H1 (cell line): ENCODE measurements around the gene DRC3. TPM values are rescaled to one million over a fixed set of nuclear protein-coding genes. Genes with fewer than 3 reads are reported as not detected.

Experiments
- CTCF ChIA-PET: fragments of 300-600 bp; sonication (Branson Sonifier 250); formaldehyde crosslinking; loops from one replicate; lab custom pipeline; 2021; ENCODE audit not compliant: partially characterized antibody; lab: Charles Lee
- POLR2A ChIA-PET: fragments of 300-600 bp; sonication (Branson Sonifier 250); formaldehyde crosslinking; loops from one replicate; lab custom pipeline; 2021; ENCODE audit warnings: inconsistent platforms; ENCODE audit not compliant: partially characterized antibody; lab: Charles Lee
- DNase-seq, 2 experiments: peaks; one replicate each; pipeline versions ENCODE4 v3.0.0 to v3.0.0-alpha.2; 2010 to 2022; ENCODE audit warnings: low spot score in 2 of 2, low read depth in 1 of 2, mixed read lengths in 1 of 2
- FAIRE-seq: peaks from 2 replicates; lab custom pipeline; 2011; peaks lifted over from hg19 to GRCh38; lab: Jason Lieb, UNC
- H2AFZ ChIP-seq: 2 replicates; pipeline ENCODE4 v1.8.1; 2012; ENCODE audit warnings: low read length, inconsistent platforms
- H2AK5ac ChIP-seq: 2 replicates; pipeline ENCODE4 v1.6.1; 2013; ENCODE audit warnings: low read depth, low read length
- H2BK120ac ChIP-seq: replicated peaks from 2 replicates; pipeline ENCODE3; 2013; ENCODE audit warnings: low read depth, low read length, inconsistent platforms
- H2BK12ac ChIP-seq: 2 replicates; pipeline ENCODE4 v1.6.1; 2013; ENCODE audit warnings: low read depth, low read length
- H2BK15ac ChIP-seq: 2 replicates; pipeline ENCODE4 v1.6.1; 2013; ENCODE audit warnings: low read length
- H2BK20ac ChIP-seq: 2 replicates; pipeline ENCODE4 v1.6.1; 2013; ENCODE audit warnings: low read length
- H2BK5ac ChIP-seq: 2 replicates; pipeline ENCODE4 v1.6.1; 2013; ENCODE audit warnings: low read depth, low read length
- H3K14ac ChIP-seq: 2 replicates; pipeline ENCODE4 v1.6.1; 2013; ENCODE audit warnings: inconsistent platforms; ENCODE audit not compliant: insufficient read length
- H3K18ac ChIP-seq: 2 replicates; pipeline ENCODE4 v1.6.1; 2013; ENCODE audit warnings: low read length; ENCODE audit errors: extremely low read depth
- H3K23ac ChIP-seq: 2 replicates; pipeline ENCODE4 v1.6.1; 2013; ENCODE audit warnings: inconsistent platforms; ENCODE audit not compliant: insufficient read length
- H3K23me2 ChIP-seq: 2 replicates; pipeline ENCODE4 v1.6.1; 2013; ENCODE audit warnings: low read depth, low read length
- H3K27ac ChIP-seq: 2 replicates; pipeline ENCODE4 v1.6.1; 2011; ENCODE audit warnings: low read depth, low read length, inconsistent platforms
- H3K27me3 ChIP-seq, 4 experiments: replicated peaks in 1 of 4; 1 replicate in 1 of 4; 2 replicates in 3 of 4; pipeline versions ENCODE4 v1.6.1 to v1.8.1; 2011 to 2013; ENCODE audit warnings: low read length in 3 of 4, mild to moderate bottlenecking in 3 of 4, inconsistent platforms in 2 of 4, mixed read lengths in 2 of 4, moderate library complexity in 1 of 4; ENCODE audit not compliant: control insufficient read depth in 3 of 4, insufficient read depth in 3 of 4; ENCODE audit errors: extremely low read depth in 1 of 4
- H3K36me3 ChIP-seq, 4 experiments: 2 replicates each; pipeline versions ENCODE4 v1.6.1 to v1.8.1; 2011 to 2013; ENCODE audit warnings: mild to moderate bottlenecking in 4 of 4, low read length in 3 of 4, moderate library complexity in 2 of 4, control low read depth in 1 of 4, inconsistent platforms in 1 of 4; ENCODE audit not compliant: insufficient read depth in 4 of 4, control insufficient read depth in 2 of 4
- H3K4ac ChIP-seq: replicated peaks from 2 replicates; pipeline ENCODE3; 2013; ENCODE audit warnings: low read length, low read depth, mixed read lengths, inconsistent platforms; ENCODE audit not compliant: insufficient read length
- H3K4me1 ChIP-seq, 4 experiments: replicated peaks in 1 of 4; 1 replicate in 1 of 4; 2 replicates in 3 of 4; pipeline versions ENCODE4 v1.6.1 to v1.8.1; 2011 to 2013; ENCODE audit warnings: low read length in 3 of 4, inconsistent platforms in 2 of 4, mixed read lengths in 1 of 4; ENCODE audit not compliant: insufficient read depth in 4 of 4, control insufficient read depth in 3 of 4
- H3K4me2 ChIP-seq, 2 experiments: 2 replicates each; pipeline versions ENCODE4 v1.6.1 to v1.8.1; 2011 to 2013; ENCODE audit warnings: low read depth in 2 of 2, low read length in 2 of 2, control low read depth in 1 of 2, inconsistent platforms in 1 of 2, mild to moderate bottlenecking in 1 of 2; ENCODE audit not compliant: insufficient read depth in 1 of 2
- H3K4me3 ChIP-seq, 4 experiments: fragments of 200-600, 300-600 bp in 1 of 4; sonication (generic), shearing (Covaris generic), sonication (Bioruptor Twin) in 1 of 4; 2 replicates each; pipeline versions ENCODE4 v1.5.1 to v1.8.1; 2011 to 2016; ENCODE audit warnings: low read length in 4 of 4, low read depth in 3 of 4, control low read depth in 2 of 4, inconsistent platforms in 2 of 4, mild to moderate bottlenecking in 2 of 4, mixed read lengths in 1 of 4, moderate library complexity in 1 of 4; ENCODE audit not compliant: insufficient read depth in 2 of 4; ENCODE audit errors: extremely low read depth in 1 of 4
- H3K56ac ChIP-seq: replicated peaks from 2 replicates; pipeline ENCODE3; 2013; ENCODE audit warnings: low read depth, mild to moderate bottlenecking, mixed read lengths, low read length, inconsistent platforms; ENCODE audit not compliant: insufficient read length
- H3K79me1 ChIP-seq: 2 replicates; pipeline ENCODE4 v1.6.1; 2013; ENCODE audit warnings: low read depth, low read length, control low read depth
- H3K79me2 ChIP-seq, 2 experiments: 2 replicates each; pipeline versions ENCODE4 v1.6.1 to v1.8.1; 2012 to 2013; ENCODE audit warnings: low read length in 2 of 2, mild to moderate bottlenecking in 2 of 2, inconsistent platforms in 1 of 2; ENCODE audit not compliant: insufficient read depth in 2 of 2, control insufficient read depth in 1 of 2
- H3K9ac ChIP-seq, 4 experiments: replicated peaks in 1 of 4; 1 replicate in 1 of 4; 2 replicates in 3 of 4; pipeline versions ENCODE4 v1.6.1 to v1.8.1; 2011 to 2013; ENCODE audit warnings: low read depth in 3 of 4, low read length in 3 of 4, control low read depth in 2 of 4, mild to moderate bottlenecking in 2 of 4, moderate library complexity in 2 of 4, inconsistent platforms in 1 of 4; ENCODE audit errors: extremely low read depth in 1 of 4
- H3K9me3 ChIP-seq, 2 experiments: 2 replicates each; pipeline versions ENCODE4 v1.6.1 to v1.8.1; 2012 to 2013; ENCODE audit warnings: mild to moderate bottlenecking in 2 of 2, moderate library complexity in 2 of 2, control low read depth in 1 of 2, inconsistent platforms in 1 of 2, low read depth in 1 of 2, low read length in 1 of 2, mixed read lengths in 1 of 2; ENCODE audit not compliant: insufficient read depth in 2 of 2
- H4K20me1 ChIP-seq, 2 experiments: replicated peaks in 1 of 2; 2 replicates each; pipeline versions ENCODE3 to v1.8.1; 2011 to 2013; ENCODE audit warnings: inconsistent platforms in 2 of 2, low read length in 2 of 2, mild to moderate bottlenecking in 1 of 2; ENCODE audit not compliant: insufficient read depth in 2 of 2, control insufficient read depth in 1 of 2
- H4K5ac ChIP-seq: 2 replicates; pipeline ENCODE4 v1.6.1; 2013; ENCODE audit warnings: low read length, low read depth, mixed read lengths, inconsistent platforms; ENCODE audit not compliant: insufficient read length
- H4K8ac ChIP-seq: 2 replicates; pipeline ENCODE4 v1.8.0; 2013; ENCODE audit warnings: mild to moderate bottlenecking, moderate library complexity, low read length, inconsistent platforms; ENCODE audit not compliant: insufficient read depth; ENCODE audit errors: extremely low read depth
- H4K91ac ChIP-seq: replicated peaks from 2 replicates; pipeline ENCODE3; 2013; ENCODE audit warnings: low read length, mixed read lengths, inconsistent platforms; ENCODE audit not compliant: insufficient read length
- CEBPB ChIP-seq: IDR thresholded peaks from 2 replicates; pipeline ENCODE4 v1.6.1; 2012; ENCODE audit warnings: low read depth, low read length
- CTBP2 ChIP-seq: IDR thresholded peaks from 2 replicates; pipeline ENCODE4 v1.7.0; 2011; ENCODE audit warnings: borderline replicate concordance, mild to moderate bottlenecking, moderate library complexity, mixed read lengths, low read length; ENCODE audit not compliant: insufficient read depth, insufficient read length
- CTCF ChIP-seq, 3 experiments: IDR thresholded peaks; 1 replicate in 2 of 3; 2 replicates in 1 of 3; pipeline versions ENCODE4 v1.5.1 to v1.6.1; 2011; ENCODE audit warnings: low read length in 3 of 3, mild to moderate bottlenecking in 3 of 3, inconsistent platforms in 2 of 3, low read depth in 1 of 3, moderate library complexity in 1 of 3; ENCODE audit not compliant: insufficient read depth in 1 of 3; ENCODE audit errors: control extremely low read depth in 1 of 3
- EP300 ChIP-seq, 2 experiments: IDR thresholded peaks; 1 replicate in 1 of 2; 2 replicates in 1 of 2; pipeline ENCODE4 v1.6.1; 2011 to 2012; ENCODE audit warnings: low read depth in 2 of 2, low read length in 2 of 2, mild to moderate bottlenecking in 2 of 2, borderline replicate concordance in 1 of 2, inconsistent platforms in 1 of 2, moderate library complexity in 1 of 2
- GTF2F1 ChIP-seq: IDR thresholded peaks from 2 replicates; pipeline ENCODE4 v1.6.1; 2012; ENCODE audit warnings: low read depth, low read length, improper control_type of control experiment, borderline replicate concordance
- POLR2AphosphoS5 ChIP-seq: IDR thresholded peaks from 2 replicates; pipeline ENCODE4 v1.6.1; 2011; ENCODE audit warnings: low read depth, low read length
- RBBP5 ChIP-seq: IDR thresholded peaks from 2 replicates; pipeline ENCODE4 v1.7.1; 2012; ENCODE audit warnings: low read depth, mild to moderate bottlenecking, inconsistent platforms, low read length, moderate library complexity, borderline replicate concordance
- SAP30 ChIP-seq: fragments of 300-600 bp; sonication (generic); IDR thresholded peaks from 2 replicates; pipeline ENCODE4 v1.7.1; 2012; ENCODE audit warnings: low read length, moderate library complexity, mild to moderate bottlenecking, inconsistent platforms; ENCODE audit not compliant: insufficient read depth, insufficient replicate concordance
- USF2 ChIP-seq: IDR thresholded peaks from 2 replicates; pipeline ENCODE4 v1.6.1; 2011; ENCODE audit warnings: low read length, improper control_type of control experiment
- whole genome bisulfite sequencing, 2 experiments: shearing (Covaris generic) in 1 of 2; methylation state at CpG; one replicate each; pipeline versions ENCODE4 v1.1.6 to v1.1.7; 2013 to 2015; ENCODE audit warnings: low lambda C conversion rate in 2 of 2, mixed read lengths in 2 of 2, inconsistent platforms in 1 of 2, low coverage in 1 of 2, missing lambda C conversion rate in 1 of 2; ENCODE audit not compliant: insufficient replicate concordance in 2 of 2, insufficient coverage in 1 of 2, insufficient read length in 1 of 2; ENCODE audit errors: extremely low coverage in 1 of 2, missing lambda C conversion rate in 1 of 2; 5-methylcytosine and 5-hydroxymethylcytosine counted together
- polyA plus RNA-seq, 7 experiments: library from polyadenylated mRNA; depleted of rRNA in 3 of 7; stranded (reverse) in 5 of 7; unstranded in 2 of 7; fragments of >200 nt in 5 of 7; fragments of 200-250 nt in 2 of 7; gene quantifications; 1 replicate in 5 of 7; 2 replicates in 1 of 7; 4 replicates in 1 of 7; pipeline versions ENCODE4 v1.2.1 to v1.2.3, GENCODE V29; 2011 to 2013; ENCODE audit warnings: missing spikeins in 2 of 7, mixed read lengths in 2 of 7
- total RNA-seq: library from RNA; stranded (reverse); fragmentation: NEBNext Ultra II Directional; extraction: Animal tissue kit (Norgen Biotek cat#: 25700); gene quantifications from 2 replicates; pipeline ENCODE4 v1.2.1, GENCODE V29; 2021

DRC3 gene
- total and polyA plus RNA-seq, 2 of the 8 experiments (the other 6 are each of a cell fraction or from before 2014, with no cell fraction given) = 0.59 TPM; not detected in 1

- H2BK5ac ChIP-seq = no peak overlapping the region
- no peak overlapping the region for H4K91ac ChIP-seq
- H4K5ac ChIP-seq = no peak overlapping the region
- H2BK15ac ChIP-seq = no peak overlapping the region
- H3K56ac ChIP-seq = no peak overlapping the region
- DNase-seq (no peak), FAIRE-seq (no peak)
- no peak overlapping the region for H2BK12ac ChIP-seq
- no peak overlapping the region for H3K14ac ChIP-seq
- H3K18ac ChIP-seq = no peak overlapping the region
- peaks cover 0 to 4% (median 2%) of the 10 kb centered on the region in 4 experiments; a peak in 6 of 7 replicates for H3K4me1 ChIP-seq
- H3K9me3 ChIP-seq = no peaks in the 10 kb centered on the region
- H3K23me2 ChIP-seq = peaks cover 7% of the 10 kb centered on the region
- no peak overlapping the region for H2AK5ac ChIP-seq
- H4K8ac ChIP-seq = no peak overlapping the region
- no peak overlapping the region for H3K4ac ChIP-seq
- H3K27me3 ChIP-seq = peaks cover 0 to 6% (median 3%) of the 10 kb centered on the region in 4 experiments; a peak in 2 of 7 replicates
- H3K27ac ChIP-seq = no peak overlapping the region
- no peak overlapping the region for H3K23ac ChIP-seq
- peaks cover 0 to 20% of the 10 kb centered on the region in 2 experiments; a peak in 1 of 4 replicates for H3K79me2 ChIP-seq
- H2BK20ac ChIP-seq = no peak overlapping the region
- ChIA-PET CTCF (interaction anchor here (0.8 to 1.7 kb wide), 8 partner anchors 9 to 178 kb away, joined by 3 to 5 read pairs (median 4); no protein-coding TSS in a partner anchor), POLR2A (interaction anchor here (1.0 to 1.5 kb wide), 2 partner anchors 31 kb away, joined by 3 to 6 read pairs; no protein-coding TSS in a partner anchor)
- H2BK120ac ChIP-seq = no peak overlapping the region
- H4K20me1 ChIP-seq = peaks cover 4 to 5% of the 10 kb centered on the region in 2 experiments
- H3K4me2 ChIP-seq = peak overlapping the region in 1 of 2 experiments; percentile 71; a peak in 1 of 4 replicates
- H3K4me3 ChIP-seq = peak overlapping the region in 1 of 4 experiments; percentile 83; a peak in 1 of 8 replicates
- no peaks in the 10 kb centered on the region for H3K36me3 ChIP-seq
- H2AFZ ChIP-seq = no peak overlapping the region
- no peak overlapping the region for H3K9ac ChIP-seq
- H3K79me1 ChIP-seq = peaks cover 3% of the 10 kb centered on the region
- WGBS, 2 experiments = 90% methylated on average over 6 of the region's 6 CpGs; no CpG with 5 or more reads in 1 of the 2 experiments
- TF ChIP-seq POLR2AphosphoS5 (no peak), CTBP2 (no peak), CTCF (IDR thresholded peaks at IDR 0.05; ENCODE audit: control extremely low read depth in 1 of 3, insufficient read depth in 1 of 3, low read depth in 1 of 3, low read length in 3 of 3) (no peak), SAP30 (no peak), GTF2F1 (no peak), USF2 (no peak), RBBP5 (no peak), EP300 (IDR thresholded peaks at IDR 0.05; ENCODE audit: borderline replicate concordance in 1 of 2, low read depth in 2 of 2, low read length in 2 of 2) (no peak), CEBPB (no peak)
These were observed 64.8 kb downstream of the DRC3 start for GRCh38 chr17:18037486-18037885.
